ENCODE measurements around the gene RIMS4. TPM values are rescaled to one million over a fixed set of nuclear protein-coding genes. Genes with fewer than 3 reads are reported as not detected.

Gene RIMS4
- polyA plus RNA-seq, 4 donors = 0.64 to 0.99 (median 0.78) TPM

DNA sequence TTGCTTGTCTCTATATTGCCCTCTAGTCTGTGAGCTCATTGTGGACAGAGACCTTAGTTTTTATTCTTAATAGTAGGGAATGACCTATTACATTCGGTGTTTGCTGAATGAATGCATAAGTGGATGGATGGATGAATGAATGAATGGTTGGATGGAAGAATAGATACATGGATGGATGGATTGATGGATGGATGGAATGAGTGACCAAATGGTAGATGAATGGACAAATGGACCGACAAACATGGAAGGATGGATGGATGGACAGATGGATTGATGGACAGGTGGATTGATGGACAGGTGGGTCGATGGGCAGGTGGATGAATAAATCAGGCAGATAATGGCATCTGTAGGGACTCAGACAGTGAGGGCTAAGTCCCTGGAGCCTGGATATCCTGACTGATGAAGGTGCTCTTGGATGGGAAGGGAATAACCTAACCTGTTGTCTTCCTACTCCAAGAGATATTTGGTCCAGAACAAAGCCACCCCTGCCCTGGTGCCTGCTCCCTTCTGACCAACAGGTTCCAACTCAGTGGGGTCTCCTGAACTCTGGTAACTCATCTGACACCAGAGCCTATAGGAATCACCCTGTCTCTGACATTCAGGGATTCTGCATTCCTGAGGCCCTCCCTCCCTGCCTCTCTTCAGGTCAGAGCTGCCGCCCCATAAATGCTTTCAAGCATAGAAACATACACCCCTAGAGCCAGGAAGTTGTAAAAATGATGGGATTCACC is 104.8 kb downstream of the RIMS4 start:
- no peak for DNase-seq (ENCODE audit: low read depth in 4 of 4, low spot score in 3 of 4)

DNA sequence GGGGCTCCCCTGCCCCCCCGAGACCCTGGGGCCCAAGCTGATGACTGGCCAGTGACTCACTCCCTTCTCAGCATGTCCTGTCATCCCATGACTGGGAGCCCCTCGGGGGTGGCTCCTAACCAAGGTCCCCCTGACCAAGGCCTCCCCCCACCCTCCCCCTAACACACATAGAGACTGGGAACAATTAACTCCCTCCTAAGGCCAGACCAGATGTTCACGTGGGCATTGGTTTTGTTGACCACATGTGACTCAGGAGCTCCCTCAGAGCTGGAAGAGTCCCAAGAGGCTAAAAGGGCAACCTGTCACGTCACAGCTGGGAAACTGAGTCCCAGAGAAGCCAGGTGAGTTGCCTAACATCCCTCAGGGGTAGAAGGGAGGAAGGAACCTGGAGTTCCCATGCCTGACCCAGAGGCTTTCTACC is 105.8 kb downstream of the RIMS4 start:
- DNase-seq (ENCODE audit: low read depth in 4 of 4, low spot score in 3 of 4) = no peak

DNA sequence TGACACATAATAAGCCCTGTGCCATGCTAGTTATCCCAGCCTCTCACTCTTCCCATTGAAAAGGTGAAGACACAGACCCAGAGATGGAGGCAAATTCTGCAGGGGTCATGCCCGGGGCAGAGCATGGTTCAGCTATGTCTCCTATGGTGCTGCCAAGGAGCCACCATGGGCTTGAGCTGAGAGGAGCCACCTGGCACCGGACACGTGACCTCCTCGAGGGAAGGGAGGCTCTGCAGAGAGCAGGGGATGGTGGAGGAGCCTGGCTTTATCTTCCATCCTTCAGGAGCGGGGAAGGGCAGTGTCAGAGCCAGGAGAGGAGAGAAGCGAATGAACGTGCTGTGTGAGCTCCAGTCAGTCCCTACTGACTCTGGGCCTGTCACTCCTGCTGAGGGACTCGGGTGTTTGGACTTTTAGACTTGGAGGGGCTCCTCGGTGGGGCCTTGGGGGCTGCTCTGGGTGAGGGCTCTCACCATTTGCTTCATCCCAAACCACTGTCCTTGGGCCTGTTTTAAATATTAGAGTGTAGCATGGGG is 106.3 kb downstream of the RIMS4 start:
- no peak for DNase-seq (ENCODE audit: low read depth in 4 of 4, low spot score in 3 of 4)

DNA sequence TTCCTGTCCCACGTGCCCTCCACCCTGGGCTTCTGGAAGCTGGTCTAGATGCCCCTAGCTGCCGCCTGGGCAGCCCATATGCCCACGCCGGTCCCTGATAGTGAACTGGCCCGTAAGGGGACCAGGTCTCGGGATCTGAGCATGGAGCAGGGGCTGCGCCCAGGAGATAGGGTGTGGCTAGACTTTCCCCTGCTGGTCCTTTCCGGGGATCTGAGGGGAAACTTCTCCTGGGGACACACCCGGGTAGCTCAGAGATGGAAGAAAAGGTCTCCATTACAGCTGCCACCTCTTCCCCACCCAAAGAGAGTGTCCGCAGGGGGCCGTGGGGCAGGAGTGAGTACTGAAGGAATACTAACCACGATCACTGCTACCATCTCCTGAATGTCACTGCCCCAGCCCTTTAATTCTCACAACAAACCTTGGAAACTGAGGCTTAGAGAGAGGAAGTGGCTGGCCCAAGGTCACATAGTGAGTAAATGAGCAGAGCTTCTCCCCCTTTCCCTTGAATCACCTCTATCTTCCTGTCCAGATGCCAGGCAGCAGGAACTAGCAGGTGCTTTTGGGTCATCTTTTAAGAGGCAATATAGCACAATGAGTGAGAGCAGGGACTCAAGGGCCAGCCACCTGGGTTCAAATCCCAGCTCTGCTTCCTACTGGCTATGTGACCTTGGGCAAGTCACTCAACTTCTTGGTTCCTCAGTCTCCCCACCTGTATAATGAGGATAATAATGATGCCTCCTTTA is 107.0 kb downstream of the RIMS4 start:
- DNase-seq (ENCODE audit: low read depth in 4 of 4, low spot score in 3 of 4) = no peak

DNA sequence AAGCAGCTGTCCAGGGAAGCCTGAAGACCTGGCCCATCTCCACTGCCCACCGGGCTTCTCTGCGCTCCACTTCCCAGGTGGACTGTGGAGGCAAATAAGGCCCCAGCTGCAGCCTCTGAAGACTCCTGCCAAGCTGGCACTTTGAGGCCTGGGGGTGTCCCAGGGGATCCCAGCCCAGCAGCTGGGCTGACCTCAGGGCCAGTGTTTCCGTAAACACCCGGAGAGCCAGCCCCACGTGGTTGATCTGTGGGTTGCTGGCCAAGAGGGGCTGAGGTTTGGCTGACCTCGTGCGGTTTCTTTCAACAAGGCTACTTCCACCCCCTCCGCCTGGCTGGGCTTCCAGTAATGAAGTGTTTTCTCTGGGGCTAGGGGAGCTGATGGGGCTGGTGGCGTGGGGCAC is 107.6 kb downstream of the RIMS4 start:
- no peak for DNase-seq (ENCODE audit: low read depth in 4 of 4, low spot score in 3 of 4)

DNA sequence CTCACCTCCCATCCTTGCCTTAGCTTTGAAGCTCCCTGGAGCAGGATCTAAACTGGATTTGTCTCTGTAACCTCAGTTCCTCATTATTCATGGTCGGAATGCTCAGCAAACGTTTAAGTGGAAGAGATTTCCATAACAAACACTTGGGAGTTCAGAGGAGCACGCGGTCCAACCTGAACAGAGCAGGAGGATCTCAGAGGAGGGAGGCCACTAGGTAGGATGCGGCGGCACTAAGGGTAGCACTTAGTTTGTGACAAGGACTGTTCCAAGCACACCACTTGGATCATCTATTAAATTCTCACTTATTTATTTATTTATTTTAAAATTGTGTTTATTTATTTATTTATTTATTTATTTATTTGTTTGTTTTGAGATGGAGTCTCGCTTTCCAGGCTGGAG is 108.5 kb downstream of the RIMS4 start:
- no peak for DNase-seq (ENCODE audit: low read depth in 4 of 4, low spot score in 3 of 4)

Other genes starting within 250 kb of the RIMS4 start
- gene PKIG, start 228.0 kb downstream of the RIMS4 start, polyA plus RNA-seq (ENCODE audit: insufficient read length in 4 of 4) = 10 to 100 TPM; 61.2 to 73.4 (median 68.2) TPM
- 1 to 10 TPM; 5.9 to 7.5 (median 7.0) TPM for gene ADA, start 158.8 kb downstream of the RIMS4 start, polyA plus RNA-seq (ENCODE audit: insufficient read length in 4 of 4)
- under 1 TPM in 3 of 4 donors, not detected in 1; 0.06 to 0.10 (median 0.07) TPM for gene CCN5, start 95.2 kb downstream of the RIMS4 start, polyA plus RNA-seq (ENCODE audit: insufficient read length in 4 of 4)
- gene KCNK15, start 64.7 kb downstream of the RIMS4 start, polyA plus RNA-seq (ENCODE audit: insufficient read length in 4 of 4) = under 1 TPM in 3 of 4 donors, not detected in 1; 0.09 to 0.19 (median 0.10) TPM
- gene YWHAB, start 75.2 kb upstream of the RIMS4 start, polyA plus RNA-seq (ENCODE audit: insufficient read length in 4 of 4) = 100 to 1,000 TPM; 216 to 245 (median 236) TPM
- 10 to 100 TPM; 37.0 to 41.7 (median 39.4) TPM for gene PABPC1L, start 99.5 kb upstream of the RIMS4 start, polyA plus RNA-seq (ENCODE audit: insufficient read length in 4 of 4)
- gene TOMM34, start 149.9 kb upstream of the RIMS4 start, polyA plus RNA-seq (ENCODE audit: insufficient read length in 4 of 4) = 10 to 100 TPM; 40.8 to 46.7 (median 42.8) TPM
- 10 to 100 TPM; 16.5 to 23.5 (median 21.5) TPM for gene STK4, start 156.0 kb upstream of the RIMS4 start, polyA plus RNA-seq (ENCODE audit: insufficient read length in 4 of 4)

Data from right renal pelvis (tissue), 4 donors.